PC-9 (cell line): ENCODE data around the gene DIAPH3. TPM values are rescaled to one million over a fixed set of nuclear protein-coding genes. Genes with fewer than 3 reads are reported as not detected.

Source experiments
- BruUV-seq: library from RNA; stranded (reverse); fragments of 400-500 nt; replicated peaks from 2 replicates; lab custom pipeline; 2021; lab: Mats Ljungman, UMichigan
- CTCF ChIA-PET: fragments of 300-600 bp; sonication (Branson Sonifier 250); formaldehyde crosslinking; loops from one replicate; lab custom pipeline; 2022; ENCODE audit warnings: antibody characterized with exemption; lab: Charles Lee
- POLR2A ChIA-PET: fragments of 300-600 bp; sonication (Branson Sonifier 250); formaldehyde crosslinking; loops from one replicate; lab custom pipeline; 2022; ENCODE audit warnings: antibody characterized with exemption; ENCODE audit not compliant: unreplicated experiment; lab: Charles Lee
- DNase-seq, 2 experiments: peaks; one replicate each; pipeline versions ENCODE4 v3.0.0 to v3.0.0-alpha.2; 2015 to 2022; ENCODE audit warnings: mixed read lengths in 1 of 2
- H2AFZ ChIP-seq: fragments of 200-600 bp; sonication (generic); 2 replicates; pipeline ENCODE4 v1.8.1; 2017; ENCODE audit warnings: antibody characterized with exemption
- H3F3A ChIP-seq: fragments of 200-600 bp; sonication (generic); 2 replicates; pipeline ENCODE4 v1.8.1; 2017; ENCODE audit warnings: antibody characterized with exemption, mild to moderate bottlenecking, low read depth; ENCODE audit not compliant: insufficient read depth
- H3K27ac ChIP-seq: fragments of 200-600 bp; sonication (generic); 2 replicates; pipeline ENCODE4 v1.6.1; 2016; ENCODE audit warnings: mixed run types
- H3K27me3 ChIP-seq: fragments of 200-600 bp; sonication (generic); 2 replicates; pipeline ENCODE4 v1.6.1; 2016; ENCODE audit warnings: low read depth, mixed run types; ENCODE audit not compliant: insufficient read depth
- H3K36me3 ChIP-seq: fragments of 200-600 bp; sonication (generic); 2 replicates; pipeline ENCODE4 v1.6.1; 2016; ENCODE audit warnings: low read depth, mixed run types
- H3K4me1 ChIP-seq: fragments of 200-600 bp; sonication (generic); replicated peaks from 2 replicates; pipeline ENCODE4 v1.6.1; 2016; ENCODE audit warnings: mixed run types; ENCODE audit not compliant: insufficient read depth
- H3K4me2 ChIP-seq: fragments of 200-600 bp; sonication (generic); 2 replicates; pipeline ENCODE4 v1.6.1; 2017; ENCODE audit warnings: mixed run types
- H3K4me3 ChIP-seq: fragments of 200-600 bp; sonication (generic); 2 replicates; pipeline ENCODE4 v1.6.1; 2016; ENCODE audit warnings: mixed run types
- H3K79me2 ChIP-seq: fragments of 200-600 bp; sonication (generic); 2 replicates; pipeline ENCODE4 v1.6.1; 2017; ENCODE audit warnings: low read depth, mixed run types
- H3K9me2 ChIP-seq: fragments of 200-600 bp; sonication (generic); 2 replicates; pipeline ENCODE4 v1.8.1; 2017; ENCODE audit warnings: mild to moderate bottlenecking; ENCODE audit not compliant: insufficient read depth
- H3K9me3 ChIP-seq: fragments of 200-600 bp; sonication (generic); 2 replicates; pipeline ENCODE4 v1.8.1; 2016; ENCODE audit warnings: low read depth; ENCODE audit not compliant: insufficient read depth
- H4K20me1 ChIP-seq: fragments of 200-600 bp; sonication (generic); 2 replicates; pipeline ENCODE4 v1.8.1; 2017; ENCODE audit not compliant: insufficient read depth
- EZH2 ChIP-seq: fragments of 200-600 bp; sonication (generic); IDR thresholded peaks from 2 replicates; pipeline ENCODE4 v1.8.0; 2017; ENCODE audit warnings: antibody characterized with exemption, low read depth
- intact Hi-C: fragments of 100-400 bp; cut with micrococcal nuclease; formaldehyde crosslinking; loops from one replicate; pipeline ENCODE4 v1.10.0; 2022; ENCODE audit not compliant: unreplicated experiment
- total RNA-seq: library from RNA; stranded (reverse); gene quantifications from 2 replicates; pipeline ENCODE4 v1.2.3, GENCODE V29; 2021
- TF ChIP-seq, protein P1 (sequence below): fragments of 200-600 bp; sonication (generic); conservative IDR thresholded peaks from 2 replicates; pipeline ENCODE4 v1.6.1; 2017; ENCODE audit warnings: mixed run types, antibody characterized with exemption, mild to moderate bottlenecking, moderate library complexity

Gene DIAPH3
- total RNA-seq, 1 experiment from 2014 or later, result 39.3 TPM

- Histone ChIP-seq H3K9me3 (no peaks in the 10 kb centered on the region), H3K27me3 (no peaks in the 10 kb centered on the region), H3K9me2 (no peaks in the 10 kb centered on the region; the same call in 1 of the 2 replicates), H3F3A (no peaks in the 10 kb centered on the region), H3K36me3 (no peaks in the 10 kb centered on the region), H3K4me3 (no peak overlapping the region), H3K79me2 (no peaks in the 10 kb centered on the region), H3K4me2 (no peak overlapping the region), H3K4me1 (no peaks in the 10 kb centered on the region), H4K20me1 (no peaks in the 10 kb centered on the region), H2AFZ (no peak overlapping the region), H3K27ac (no peak overlapping the region)
- DNase-seq, result no peak
- BruUV-seq, result no TSS peak
- ChIA-PET POLR2A (no interaction called here), CTCF (no interaction called here)
- intact Hi-C loops, result no loop called here
- no peak for TF ChIP-seq EZH2
- TF ChIP-seq, protein P1, sequence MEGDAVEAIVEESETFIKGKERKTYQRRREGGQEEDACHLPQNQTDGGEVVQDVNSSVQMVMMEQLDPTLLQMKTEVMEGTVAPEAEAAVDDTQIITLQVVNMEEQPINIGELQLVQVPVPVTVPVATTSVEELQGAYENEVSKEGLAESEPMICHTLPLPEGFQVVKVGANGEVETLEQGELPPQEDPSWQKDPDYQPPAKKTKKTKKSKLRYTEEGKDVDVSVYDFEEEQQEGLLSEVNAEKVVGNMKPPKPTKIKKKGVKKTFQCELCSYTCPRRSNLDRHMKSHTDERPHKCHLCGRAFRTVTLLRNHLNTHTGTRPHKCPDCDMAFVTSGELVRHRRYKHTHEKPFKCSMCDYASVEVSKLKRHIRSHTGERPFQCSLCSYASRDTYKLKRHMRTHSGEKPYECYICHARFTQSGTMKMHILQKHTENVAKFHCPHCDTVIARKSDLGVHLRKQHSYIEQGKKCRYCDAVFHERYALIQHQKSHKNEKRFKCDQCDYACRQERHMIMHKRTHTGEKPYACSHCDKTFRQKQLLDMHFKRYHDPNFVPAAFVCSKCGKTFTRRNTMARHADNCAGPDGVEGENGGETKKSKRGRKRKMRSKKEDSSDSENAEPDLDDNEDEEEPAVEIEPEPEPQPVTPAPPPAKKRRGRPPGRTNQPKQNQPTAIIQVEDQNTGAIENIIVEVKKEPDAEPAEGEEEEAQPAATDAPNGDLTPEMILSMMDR, result no peak
Measured at GRCh38 chr13:60172111-60172510, 8.4 kb upstream of the DIAPH3 start.

- TF ChIP-seq EZH2, result no peak
- TF ChIP-seq, protein P1, result no peak
- no TSS peak for BruUV-seq
- CTCF ChIA-PET, result interaction anchor here (0.7 kb wide), 1 partner anchor 14 kb away, joined by 10 read pairs; no protein-coding TSS in a partner anchor
- Histone ChIP-seq H3K4me3 (no peak overlapping the region), H3K27me3 (no peaks in the 10 kb centered on the region), H3F3A (no peaks in the 10 kb centered on the region), H3K36me3 (no peaks in the 10 kb centered on the region), H4K20me1 (no peaks in the 10 kb centered on the region), H2AFZ (no peak overlapping the region), H3K9me2 (no peaks in the 10 kb centered on the region; the same call in 1 of the 2 replicates), H3K9me3 (no peaks in the 10 kb centered on the region), H3K27ac (no peak overlapping the region), H3K79me2 (peaks cover 5% of the 10 kb centered on the region; the same call in 1 of the 2 replicates), H3K4me1 (no peaks in the 10 kb centered on the region), H3K4me2 (no peak overlapping the region)
- DNase-seq, result no peak
- intact Hi-C loops, result no loop called here
- POLR2A ChIA-PET, result no interaction called here
Measured at GRCh38 chr13:60170414-60170813, 6.7 kb upstream of the DIAPH3 start.

DNA sequence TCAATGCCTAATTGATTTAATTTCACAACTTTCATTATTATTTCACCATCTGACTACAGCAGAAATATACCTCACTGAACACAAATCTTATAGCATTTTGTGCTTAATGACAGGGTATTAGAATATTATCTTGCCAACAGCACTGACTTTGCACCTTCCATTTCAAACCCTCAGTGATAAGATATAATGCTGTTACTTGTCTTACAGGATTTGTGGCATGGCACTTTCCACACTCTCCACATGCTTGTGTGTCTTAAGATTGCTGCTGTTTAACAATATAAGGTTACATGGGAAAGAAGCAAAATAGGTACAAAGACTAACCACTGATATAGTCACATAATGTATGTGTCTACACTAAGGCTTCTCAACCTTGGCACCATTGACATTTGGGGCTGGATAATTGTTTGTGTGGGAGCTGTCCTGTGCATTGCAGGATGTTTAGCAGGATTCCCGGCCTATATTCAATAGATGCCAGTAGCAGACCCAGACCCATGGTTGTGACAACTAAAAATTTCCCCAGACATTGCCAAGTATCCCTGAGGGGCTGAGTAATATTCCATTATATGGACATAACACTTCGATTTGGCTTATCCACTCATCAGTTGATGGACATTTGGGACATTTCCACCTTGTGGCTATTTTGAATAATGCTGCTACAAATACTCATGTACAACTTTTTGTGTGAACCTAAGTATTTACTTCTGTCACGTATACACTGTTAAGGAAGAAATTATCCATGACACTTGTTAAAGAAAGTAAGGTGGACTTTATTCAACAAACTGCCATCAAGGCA is 5.7 kb upstream of the DIAPH3 start:
- BruUV-seq, result no TSS peak
- Histone ChIP-seq H2AFZ (no peak overlapping the region), H3K27me3 (no peaks in the 10 kb centered on the region), H3K4me2 (no peak overlapping the region), H3K79me2 (peaks cover 14% of the 10 kb centered on the region; the same call in 1 of the 2 replicates), H3K4me1 (peaks cover 9% of the 10 kb centered on the region; the same call in 1 of the 2 replicates), H3K9me2 (no peaks in the 10 kb centered on the region), H3K4me3 (no peak overlapping the region), H4K20me1 (no peaks in the 10 kb centered on the region), H3F3A (no peaks in the 10 kb centered on the region), H3K27ac (no peak overlapping the region), H3K9me3 (no peaks in the 10 kb centered on the region), H3K36me3 (no peaks in the 10 kb centered on the region)
- intact Hi-C loops, result no loop called here
- ChIA-PET CTCF (interaction anchor here (0.7 kb wide), 1 partner anchor 13 kb away, joined by 10 read pairs; no protein-coding TSS in a partner anchor), POLR2A (no interaction called here)
- TF ChIP-seq, protein P1, result 0 out of 2 replicates have a peak, but pooled peaks have one; percentile 19
- no peak for TF ChIP-seq EZH2
- no peak for DNase-seq
